Lower lobe of right lung (tissue), 2 donors: ENCODE data around the gene RGR. TPM values are rescaled to one million over a fixed set of nuclear protein-coding genes. Genes with fewer than 3 reads are reported as not detected.

Experiments
- ATAC-seq, 2 donors: fragments of 200-7000 bp; cut with Tn5 transposase; one replicate each; pipeline ENCODE4 v1.9.1; 2020 to 2022; ENCODE audit warnings: mild to moderate bottlenecking in 2 of 2, moderate library complexity in 2 of 2
- DNase-seq: peaks from one replicate; pipeline ENCODE4 v3.0.0-alpha.2; 2020
- H3K27ac ChIP-seq: fragments of 200-600 bp; one replicate; pipeline ENCODE4 v1.8.0; 2022
- H3K27me3 ChIP-seq: fragments of 200-600 bp; one replicate; pipeline ENCODE4 v1.8.0; 2022; ENCODE audit warnings: low read depth
- H3K36me3 ChIP-seq: fragments of 200-600 bp; one replicate; pipeline ENCODE4 v1.8.0; 2022; ENCODE audit warnings: mild to moderate bottlenecking
- H3K4me1 ChIP-seq: fragments of 200-600 bp; one replicate; pipeline ENCODE4 v1.8.0; 2022
- H3K4me3 ChIP-seq: fragments of 200-600 bp; one replicate; pipeline ENCODE4 v1.8.0; 2022; ENCODE audit warnings: mild to moderate bottlenecking
- H3K9me3 ChIP-seq: fragments of 200-600 bp; one replicate; pipeline ENCODE4 v1.8.0; 2022
- intact Hi-C: fragments of 100-400 bp; cut with DNase I; formaldehyde crosslinking; loops from one replicate; pipeline ENCODE4 v1.11.0; 2022
- total RNA-seq: library from RNA; stranded (reverse); fragmentation: NEBNext Ultra II Directional; extraction: Animal tissue kit (Norgen Biotek cat#: 25700); gene quantifications from one replicate; pipeline ENCODE4 v1.2.1, GENCODE V29; 2021
- TF ChIP-seq, protein P1 (sequence below): fragments of 200-600 bp; IDR thresholded peaks from one replicate; pipeline ENCODE4 v1.8.0; 2022; ENCODE audit warnings: antibody characterized with exemption, mild to moderate bottlenecking
- donor health status: DM: no; HTN: yes; CAD: no; lungs with severe emphysema.

RGR gene
- total RNA-seq, 1 donor from 2014 or later, result not detected

DNA sequence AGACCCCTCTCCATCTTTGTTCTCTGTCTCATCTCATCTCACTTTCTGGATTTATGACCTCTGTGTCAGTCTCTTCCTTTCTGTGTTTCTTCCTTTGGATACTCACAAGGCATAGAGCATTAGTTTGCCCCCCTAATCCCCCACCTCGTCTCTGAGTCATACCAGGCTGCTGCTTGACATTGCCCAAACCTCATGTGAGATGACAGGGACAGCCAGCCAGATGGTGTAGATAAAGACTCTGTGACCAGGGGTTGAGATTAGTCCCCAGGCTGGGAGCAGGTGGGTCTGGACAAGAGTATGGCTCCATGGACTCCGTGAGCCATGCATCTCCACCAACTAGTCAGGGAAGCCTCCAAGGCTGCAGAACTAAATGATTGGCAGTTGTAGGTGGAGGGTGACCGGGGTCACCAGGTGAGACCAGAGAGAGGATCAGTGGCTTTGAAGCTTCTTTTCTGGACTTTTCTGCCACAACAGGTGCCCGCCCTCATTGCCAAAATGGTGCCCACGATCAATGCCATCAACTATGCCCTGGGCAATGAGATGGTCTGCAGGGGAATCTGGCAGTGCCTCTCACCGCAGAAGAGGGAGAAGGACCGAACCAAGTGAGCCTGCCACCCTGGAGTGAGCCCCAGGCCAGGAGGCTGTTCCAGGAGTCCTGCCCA, 13.3 kb downstream of the RGR start:
- H3K27ac ChIP-seq, result no peak overlapping the region
- no peaks in the 10 kb centered on the region for H3K36me3 ChIP-seq
- H3K4me3 ChIP-seq, result no peak overlapping the region
- no peak for ATAC-seq
- intact Hi-C loops, result no loop called here
- TF ChIP-seq, protein P1, sequence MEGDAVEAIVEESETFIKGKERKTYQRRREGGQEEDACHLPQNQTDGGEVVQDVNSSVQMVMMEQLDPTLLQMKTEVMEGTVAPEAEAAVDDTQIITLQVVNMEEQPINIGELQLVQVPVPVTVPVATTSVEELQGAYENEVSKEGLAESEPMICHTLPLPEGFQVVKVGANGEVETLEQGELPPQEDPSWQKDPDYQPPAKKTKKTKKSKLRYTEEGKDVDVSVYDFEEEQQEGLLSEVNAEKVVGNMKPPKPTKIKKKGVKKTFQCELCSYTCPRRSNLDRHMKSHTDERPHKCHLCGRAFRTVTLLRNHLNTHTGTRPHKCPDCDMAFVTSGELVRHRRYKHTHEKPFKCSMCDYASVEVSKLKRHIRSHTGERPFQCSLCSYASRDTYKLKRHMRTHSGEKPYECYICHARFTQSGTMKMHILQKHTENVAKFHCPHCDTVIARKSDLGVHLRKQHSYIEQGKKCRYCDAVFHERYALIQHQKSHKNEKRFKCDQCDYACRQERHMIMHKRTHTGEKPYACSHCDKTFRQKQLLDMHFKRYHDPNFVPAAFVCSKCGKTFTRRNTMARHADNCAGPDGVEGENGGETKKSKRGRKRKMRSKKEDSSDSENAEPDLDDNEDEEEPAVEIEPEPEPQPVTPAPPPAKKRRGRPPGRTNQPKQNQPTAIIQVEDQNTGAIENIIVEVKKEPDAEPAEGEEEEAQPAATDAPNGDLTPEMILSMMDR, result no peak
- no peaks in the 10 kb centered on the region for H3K4me1 ChIP-seq
- peaks cover 8% of the 10 kb centered on the region for H3K27me3 ChIP-seq
- no peaks in the 10 kb centered on the region for H3K9me3 ChIP-seq
- DNase-seq, result no peak

DNA sequence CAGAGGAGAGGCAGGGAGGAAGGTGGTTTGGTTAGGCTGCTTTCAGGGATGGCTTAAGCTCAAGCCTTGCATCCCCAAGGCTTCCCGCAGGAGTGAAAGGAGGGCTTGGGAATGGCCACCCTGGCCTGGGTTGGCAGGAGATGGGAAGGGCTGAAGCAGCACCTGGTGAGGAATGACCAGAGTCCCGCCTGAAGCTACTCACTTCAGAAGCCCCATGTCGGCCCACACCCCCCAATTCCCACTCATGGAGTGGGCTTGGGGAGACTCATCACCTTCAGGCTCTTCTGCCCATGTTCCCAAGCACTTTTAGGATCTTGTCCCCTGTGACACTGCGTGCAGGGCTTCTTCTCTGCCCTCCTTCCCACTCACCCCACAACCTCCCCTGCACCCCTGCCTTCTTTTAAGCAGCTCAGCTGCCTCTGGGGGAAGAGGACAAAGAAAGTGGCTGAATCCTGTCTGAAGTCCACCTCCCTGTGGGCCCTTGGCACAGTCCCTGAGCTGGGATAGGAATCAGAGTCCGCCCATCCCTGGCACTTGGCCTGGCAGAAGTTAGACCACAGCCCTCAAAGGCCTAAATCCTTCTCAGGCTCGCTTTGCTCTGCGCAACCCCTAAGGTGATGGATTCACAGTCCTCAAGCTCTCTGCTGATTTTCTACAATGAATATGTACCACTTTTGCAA, 16.5 kb downstream of the RGR start:
- intact Hi-C loops, result loop anchor here (10.0 kb wide), 1 partner anchor 113 kb away; no protein-coding TSS in a partner anchor
- TF ChIP-seq, protein P1, result no peak
- H3K27me3 ChIP-seq, result peaks cover 8% of the 10 kb centered on the region

GRCh38 chr10:84262190-84262956, 17.5 kb downstream of the RGR start:
- TF ChIP-seq, protein P1, result no peak
- H3K27ac ChIP-seq, result no peak overlapping the region
- no peaks in the 10 kb centered on the region for H3K9me3 ChIP-seq
- DNase-seq (no peak), ATAC-seq (no peak)
- H3K4me3 ChIP-seq, result no peak overlapping the region
- intact Hi-C loops, result loop anchor here (10.0 kb wide), 1 partner anchor 112 kb away; no protein-coding TSS in a partner anchor
- peaks cover 8% of the 10 kb centered on the region for H3K27me3 ChIP-seq
- peaks cover 6% of the 10 kb centered on the region for H3K4me1 ChIP-seq
- H3K36me3 ChIP-seq, result no peaks in the 10 kb centered on the region

More for the DNA sequence above, 16.5 kb downstream of the RGR start:
- DNase-seq, result no peak
- Histone ChIP-seq H3K27ac (no peak overlapping the region), H3K36me3 (no peaks in the 10 kb centered on the region), H3K9me3 (no peaks in the 10 kb centered on the region), H3K4me1 (peaks cover 6% of the 10 kb centered on the region), H3K4me3 (no peak overlapping the region)
- no peak for ATAC-seq

GRCh38 chr10:84263716-84264115, 18.9 kb downstream of the RGR start:
- Histone ChIP-seq H3K36me3 (no peaks in the 10 kb centered on the region), H3K4me1 (peaks cover 14% of the 10 kb centered on the region), H3K27ac (no peak overlapping the region), H3K4me3 (no peak overlapping the region), H3K9me3 (no peaks in the 10 kb centered on the region), H3K27me3 (peaks cover 8% of the 10 kb centered on the region)
- intact Hi-C loops, result loop anchor here (10.0 kb wide), 1 partner anchor 111 kb away; no protein-coding TSS in a partner anchor
- TF ChIP-seq, protein P1, result no peak
- no peak for DNase-seq
- ATAC-seq, result no peak

DNA sequence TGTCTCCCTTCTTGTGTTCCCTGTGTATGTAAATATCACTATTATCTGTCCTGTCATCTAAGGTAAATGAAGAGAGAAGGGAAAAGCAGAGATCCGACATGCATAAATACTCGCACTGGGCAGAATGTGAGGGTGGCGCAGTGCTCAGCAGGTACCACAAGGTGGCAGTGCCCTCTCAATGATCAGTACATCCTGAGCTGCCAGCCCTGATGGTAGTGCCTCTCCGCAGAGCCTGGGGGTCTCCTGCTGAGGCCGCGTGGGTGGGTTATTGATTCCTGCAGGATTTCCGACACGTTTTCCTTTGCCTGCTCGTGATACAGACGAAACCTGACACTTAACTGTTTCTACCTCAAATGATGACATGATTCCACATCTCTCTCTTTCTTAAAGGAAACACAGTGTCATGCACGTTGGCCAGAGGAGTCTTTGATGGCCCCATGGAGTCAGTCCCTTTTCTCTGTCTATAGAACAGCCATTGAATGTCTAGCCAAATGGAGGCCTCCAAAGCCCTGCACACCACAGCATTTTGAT, 19.8 kb downstream of the RGR start:
- Histone ChIP-seq H3K9me3 (no peaks in the 10 kb centered on the region), H3K4me3 (no peak overlapping the region), H3K27me3 (peaks cover 8% of the 10 kb centered on the region), H3K27ac (no peak overlapping the region), H3K4me1 (peaks cover 14% of the 10 kb centered on the region), H3K36me3 (no peaks in the 10 kb centered on the region)
- intact Hi-C loops, result loop anchor here (5.0 to 10.0 kb wide), 2 partner anchors 110 to 273 kb away; no protein-coding TSS in a partner anchor
- peak; percentile 70 for DNase-seq
- TF ChIP-seq, protein P1, result peak; percentile 90
- ATAC-seq, result peak; percentile 85 to 93
